Right forelimb (tissue), 1 donor: ENCODE data around the gene TGM1.
A peak's percentile ranks its signal among the peaks of the same experiment; 100 is the strongest.
"Not testable (repeated sequence)": the region's sequence is repeated elsewhere in the genome, so short reads cannot be mapped to it uniquely, and the experiment has no call there.

Experiments
- DNase-seq: peaks from one replicate; pipeline ENCODE4 v3.0.0-alpha.2; 2018

Gene TGM1

GRCh38 chr14:24252289-24253124 is 10.5 kb downstream of the TGM1 start:
- no peak for DNase-seq

GRCh38 chr14:24251880-24252288 is 11.1 kb downstream of the TGM1 start:
- DNase-seq: peak; percentile 21

DNA sequence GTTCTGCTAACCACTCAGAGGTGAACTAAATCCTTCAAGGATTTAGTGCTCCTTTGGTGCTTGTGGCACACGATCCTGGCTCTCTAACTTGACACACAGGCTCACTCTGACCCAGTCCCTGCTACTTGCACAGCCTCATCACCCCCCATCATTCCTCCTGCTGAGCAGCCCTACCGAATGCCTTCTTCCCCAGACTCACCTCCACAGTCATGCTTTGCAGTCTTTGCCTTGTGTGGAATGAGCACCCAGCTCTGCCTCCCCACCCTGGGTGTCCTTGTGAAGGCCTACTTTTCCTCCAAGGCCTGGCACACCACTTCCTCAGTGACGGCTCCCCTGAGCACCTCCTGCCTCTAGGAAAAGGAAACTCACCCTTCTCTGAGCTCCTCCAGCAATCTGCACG is 12.6 kb downstream of the TGM1 start:
- DNase-seq: peak; percentile 33

DNA sequence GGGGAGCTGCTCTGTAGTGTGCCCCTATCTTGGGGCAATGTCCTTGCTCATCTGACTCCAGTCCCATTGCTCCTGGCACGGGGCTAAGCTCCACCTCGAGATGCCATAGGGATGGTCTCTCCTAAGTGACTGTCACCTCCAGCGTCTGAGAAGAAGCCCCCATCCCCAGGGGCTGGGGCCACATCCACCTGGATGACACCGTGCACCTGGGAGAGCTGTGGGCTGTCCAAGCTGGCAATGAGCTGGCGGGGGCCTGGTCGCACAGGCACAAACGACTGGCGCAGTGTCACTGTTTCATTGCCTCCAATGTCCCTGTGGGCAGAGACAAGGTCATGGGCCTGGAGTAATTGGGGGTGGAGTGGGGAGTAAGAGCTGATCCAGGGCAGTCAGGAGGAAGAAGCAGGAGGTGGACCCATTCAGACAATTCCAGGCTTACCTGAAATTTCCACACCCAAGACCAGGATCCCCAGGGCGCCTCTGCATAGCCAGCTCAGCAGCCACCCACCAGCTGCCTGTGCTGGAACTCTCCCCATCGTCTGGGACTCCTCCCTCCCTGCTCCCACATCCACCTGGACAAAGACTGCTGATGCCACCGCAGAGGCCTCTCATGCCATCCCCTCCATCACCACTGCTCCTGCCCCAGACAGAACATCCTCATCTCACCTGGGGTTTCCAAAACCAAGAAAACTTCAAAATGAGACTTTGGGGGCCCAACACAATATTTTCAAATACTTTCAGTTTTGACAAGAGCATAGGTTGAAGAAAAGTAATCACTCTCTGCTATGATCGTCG is 13.6 kb downstream of the TGM1 start:
- DNase-seq: peak; percentile 23

GRCh38 chr14:24247422-24247821 is 15.6 kb downstream of the TGM1 start:
- DNase-seq: no peak

DNA sequence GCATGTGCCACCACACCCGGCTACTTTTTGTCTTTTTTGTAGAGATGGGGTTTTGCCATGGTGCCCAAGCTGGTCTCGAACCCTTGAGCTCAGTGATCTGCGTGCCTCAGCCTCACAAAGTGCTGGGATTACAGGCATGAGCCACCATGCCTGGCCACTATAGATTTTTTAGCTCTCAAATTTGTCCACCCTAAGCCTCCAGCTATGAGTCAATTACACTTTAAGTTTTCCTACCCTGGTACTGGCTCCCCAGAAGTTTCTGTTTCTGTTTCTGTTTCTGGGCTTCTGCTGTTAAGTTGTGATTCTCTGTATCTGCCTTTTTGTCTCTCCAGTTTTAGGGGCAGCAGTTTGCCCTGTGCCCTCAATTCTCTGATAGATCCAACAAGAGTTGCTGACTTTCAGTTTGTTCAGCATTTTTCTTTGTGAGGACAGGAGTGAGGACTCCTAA is 16.2 kb downstream of the TGM1 start:
- no peak for DNase-seq

GRCh38 chr14:24245350-24245749 is 17.6 kb downstream of the TGM1 start:
- DNase-seq: not testable (repeated sequence)

- DNase-seq: no peak
These were observed 19.6 kb downstream of the TGM1 start for GRCh38 chr14:24243336-24243836.

- DNase-seq: no peak
These were observed 21.0 kb downstream of the TGM1 start for GRCh38 chr14:24241829-24242443.

DNA sequence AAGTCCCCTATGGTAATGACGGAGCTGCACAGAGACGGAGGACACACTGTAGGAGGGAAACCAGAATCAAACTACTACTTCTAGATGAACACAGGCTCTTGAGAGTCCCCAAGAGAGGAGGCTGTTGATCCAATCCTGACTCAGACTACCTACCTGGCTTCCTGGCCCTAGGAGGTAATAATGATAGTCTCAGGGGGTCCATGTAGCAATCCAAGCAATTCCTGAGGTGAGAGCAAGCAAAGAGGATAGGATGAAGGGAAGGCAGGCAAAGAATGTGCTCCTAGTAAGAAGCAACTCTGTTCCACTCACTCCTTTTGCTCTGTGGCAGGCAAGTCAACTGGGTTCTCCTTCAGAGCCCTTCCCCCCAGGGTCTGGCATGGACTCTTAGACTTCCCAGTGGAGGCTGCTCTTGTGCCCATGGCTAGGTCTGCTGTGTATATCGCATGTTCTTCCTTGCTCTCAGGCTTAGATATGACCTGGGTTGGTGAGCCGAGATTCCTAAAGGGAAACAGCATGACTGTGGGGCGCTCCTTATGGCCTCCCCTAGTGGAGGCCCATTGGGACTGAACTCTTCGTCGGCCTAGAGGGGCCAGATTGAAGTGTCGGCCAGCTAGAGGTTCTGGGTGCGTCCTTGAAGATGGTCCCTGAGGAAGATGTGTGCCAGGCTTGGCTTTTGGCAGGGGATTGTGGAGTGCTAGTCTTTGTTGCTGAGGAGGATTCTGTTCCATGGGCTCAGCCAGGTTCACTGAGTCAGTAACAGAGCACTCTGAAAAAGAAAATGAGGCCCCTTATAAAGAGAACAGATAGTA is 22.7 kb downstream of the TGM1 start:
- no peak for DNase-seq

- DNase-seq: no peak
These were observed 24.4 kb downstream of the TGM1 start for GRCh38 chr14:24238527-24239037.

DNA sequence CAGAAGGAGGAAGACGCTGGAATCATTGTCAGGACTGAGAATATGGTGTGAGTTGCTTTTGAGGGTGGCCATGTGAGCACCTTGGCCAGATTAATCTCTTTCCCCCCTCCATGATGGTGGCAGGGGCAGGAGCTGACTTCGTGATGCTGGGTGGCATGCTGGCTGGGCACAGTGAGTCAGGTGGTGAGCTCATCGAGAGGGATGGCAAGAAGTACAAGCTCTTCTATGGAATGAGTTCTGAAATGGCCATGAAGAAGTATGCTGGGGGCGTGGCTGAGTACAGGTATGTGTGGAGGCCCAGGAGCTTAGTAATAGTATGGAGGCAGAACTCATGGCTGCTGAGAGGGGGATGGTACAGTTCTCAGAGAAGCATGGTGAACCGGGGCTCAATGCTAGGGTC is 24.9 kb downstream of the TGM1 start:
- no peak for DNase-seq

GRCh38 chr14:24237463-24237955 is 25.5 kb downstream of the TGM1 start:
- DNase-seq: no peak

- no peak for DNase-seq
These were observed 26.1 kb downstream of the TGM1 start for GRCh38 chr14:24236689-24237462.

- no peak for DNase-seq
These were observed 26.9 kb downstream of the TGM1 start for GRCh38 chr14:24235804-24236688.

DNA sequence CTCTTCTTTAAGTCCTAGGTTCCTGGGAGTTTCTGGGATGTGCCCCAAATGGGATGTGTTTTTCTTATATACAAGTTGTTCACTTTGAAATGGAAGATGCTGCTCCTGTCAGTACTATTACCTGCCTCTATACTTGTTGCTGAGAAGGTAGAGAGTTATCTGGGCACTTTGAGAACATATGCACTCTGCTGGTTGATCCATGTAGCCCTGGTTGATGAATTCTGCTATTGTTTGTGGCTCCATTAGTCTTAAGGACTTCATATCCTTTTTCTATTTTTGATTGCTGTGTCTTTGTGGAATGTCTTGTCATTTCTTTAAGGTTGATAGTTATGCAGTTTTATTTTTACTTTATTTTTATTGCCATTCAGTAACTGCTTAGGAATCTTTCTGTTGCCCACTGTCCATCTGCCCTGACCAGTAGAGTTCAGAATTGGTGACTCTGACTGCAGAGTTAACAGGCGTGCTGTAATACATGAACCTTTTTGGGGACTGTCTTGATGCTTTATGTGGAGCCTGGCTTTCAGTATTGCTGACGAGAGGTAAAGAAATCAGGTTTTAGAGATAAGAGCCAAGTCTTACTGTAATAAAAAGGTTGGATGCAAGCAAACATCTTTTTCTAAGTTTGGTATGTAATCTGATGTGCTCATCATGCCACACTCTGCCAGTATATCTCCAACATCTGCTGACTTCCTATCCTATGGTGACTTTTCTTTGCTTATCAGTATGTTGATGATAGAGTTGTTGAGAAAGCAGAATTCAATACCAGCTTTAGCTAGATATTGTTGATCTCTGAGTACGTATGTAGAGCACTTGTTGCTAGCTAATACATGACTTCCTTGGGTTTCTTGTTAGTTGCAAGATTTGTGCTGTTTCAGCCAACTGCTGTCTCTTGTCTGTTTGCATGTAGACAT is 28.6 kb downstream of the TGM1 start:
- DNase-seq: no peak

DNA sequence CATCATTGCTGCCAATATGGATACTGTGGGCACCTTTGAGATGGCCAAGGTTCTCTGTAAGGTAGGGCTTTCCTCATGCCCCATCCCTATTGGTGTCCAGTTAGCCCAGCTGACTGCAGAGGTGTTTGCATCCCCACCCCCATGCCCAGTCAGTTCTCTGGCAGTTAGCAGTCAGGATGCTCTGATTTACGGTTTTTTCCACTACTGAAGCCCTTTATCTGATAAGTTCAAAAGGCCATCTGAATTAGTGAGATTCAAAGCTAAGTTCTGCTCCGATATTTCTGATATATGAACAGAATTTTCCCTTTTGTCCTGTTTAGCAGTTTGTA is 29.5 kb downstream of the TGM1 start:
- no peak for DNase-seq

DNA sequence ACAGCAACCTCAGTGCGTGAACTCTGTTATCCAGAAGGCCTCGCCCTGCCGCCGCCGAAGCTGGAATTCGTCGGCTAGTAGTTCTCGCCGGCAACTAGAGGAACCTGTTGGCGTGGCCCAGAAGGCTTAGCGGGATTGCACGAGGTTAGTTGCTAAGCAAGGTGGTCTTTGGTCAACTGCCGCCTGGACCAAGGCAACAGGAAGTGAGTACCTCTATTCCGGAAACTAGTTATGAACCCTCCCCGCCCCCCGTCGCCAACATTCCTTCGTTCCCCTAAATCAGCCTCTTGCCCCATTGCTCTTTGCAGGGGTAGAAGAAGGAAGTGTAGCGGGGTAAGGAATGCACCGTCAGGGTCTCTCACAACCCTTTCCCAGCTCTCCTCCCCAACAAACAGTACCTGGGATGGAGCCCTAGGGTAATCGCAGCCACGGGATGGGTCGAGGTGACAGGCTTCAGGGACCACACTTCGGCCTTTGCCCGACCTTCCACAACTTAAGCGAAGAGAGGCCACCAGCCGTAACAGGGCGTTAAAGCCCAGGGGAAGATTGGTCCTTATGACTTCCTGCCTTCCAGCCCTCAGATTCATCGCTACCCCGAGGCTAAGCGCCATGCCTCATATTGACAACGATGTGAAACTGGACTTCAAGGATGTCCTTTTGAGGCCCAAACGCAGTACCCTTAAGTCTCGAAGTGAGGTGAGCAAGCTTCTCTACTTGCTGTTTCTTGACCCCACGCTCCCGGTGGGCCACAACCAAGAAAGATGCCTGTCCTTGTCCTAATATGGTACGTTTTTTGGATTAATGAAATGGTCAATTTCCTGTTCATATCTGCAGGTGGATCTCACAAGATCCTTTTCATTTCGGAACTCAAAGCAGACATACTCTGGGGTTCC is 30.1 kb downstream of the TGM1 start, which contains the start of gene GMPR2:
GMPR2 (plus strand) TSS at position 285 of the 893 bp plus-strand sequence; CDS start at position 610, 325 bp downstream.
- no peak for DNase-seq
